Measurements from ENCODE around the gene POLR2E. TPM values are rescaled to one million over a fixed set of nuclear protein-coding genes. Genes with fewer than 3 reads are reported as not detected.

The POLR2E gene
- total RNA-seq, 1 donor from 2014 or later = 137 TPM

DNA sequence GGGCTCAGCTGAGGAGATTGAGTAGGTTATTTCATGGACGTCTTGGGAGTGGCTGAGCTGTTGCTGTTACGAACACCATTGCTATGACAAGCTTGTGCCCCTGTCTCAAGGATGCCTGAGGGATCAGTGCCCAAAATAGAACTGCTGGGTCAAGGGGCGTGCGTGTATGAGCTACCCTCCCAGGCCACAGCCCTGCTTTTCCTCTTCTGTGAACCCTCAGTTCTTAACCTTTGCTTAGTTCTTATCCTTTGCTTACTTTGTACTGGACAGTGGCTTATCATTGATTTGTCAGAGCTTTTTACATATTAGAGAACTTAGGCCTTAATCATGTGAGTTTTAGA is 19.2 kb downstream of the POLR2E start:
- peaks cover 14% of the 10 kb centered on the region for H3K27me3 Mint-ChIP-seq (ENCODE audit: low read depth)
- H3K27ac Mint-ChIP-seq = no peak overlapping the region
- DNase-seq (ENCODE audit: low spot score in 2 of 2, unreplicated experiment in 2 of 2) = no peak
- H3K9me3 Mint-ChIP-seq = no peaks in the 10 kb centered on the region
- H3K4me3 Mint-ChIP-seq = no peak overlapping the region
- H3K4me1 Mint-ChIP-seq = peaks cover 5% of the 10 kb centered on the region
- TF ChIP-seq, protein P1, sequence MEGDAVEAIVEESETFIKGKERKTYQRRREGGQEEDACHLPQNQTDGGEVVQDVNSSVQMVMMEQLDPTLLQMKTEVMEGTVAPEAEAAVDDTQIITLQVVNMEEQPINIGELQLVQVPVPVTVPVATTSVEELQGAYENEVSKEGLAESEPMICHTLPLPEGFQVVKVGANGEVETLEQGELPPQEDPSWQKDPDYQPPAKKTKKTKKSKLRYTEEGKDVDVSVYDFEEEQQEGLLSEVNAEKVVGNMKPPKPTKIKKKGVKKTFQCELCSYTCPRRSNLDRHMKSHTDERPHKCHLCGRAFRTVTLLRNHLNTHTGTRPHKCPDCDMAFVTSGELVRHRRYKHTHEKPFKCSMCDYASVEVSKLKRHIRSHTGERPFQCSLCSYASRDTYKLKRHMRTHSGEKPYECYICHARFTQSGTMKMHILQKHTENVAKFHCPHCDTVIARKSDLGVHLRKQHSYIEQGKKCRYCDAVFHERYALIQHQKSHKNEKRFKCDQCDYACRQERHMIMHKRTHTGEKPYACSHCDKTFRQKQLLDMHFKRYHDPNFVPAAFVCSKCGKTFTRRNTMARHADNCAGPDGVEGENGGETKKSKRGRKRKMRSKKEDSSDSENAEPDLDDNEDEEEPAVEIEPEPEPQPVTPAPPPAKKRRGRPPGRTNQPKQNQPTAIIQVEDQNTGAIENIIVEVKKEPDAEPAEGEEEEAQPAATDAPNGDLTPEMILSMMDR (IDR thresholded peaks at IDR 0.05; ENCODE audit: unreplicated experiment) = no peak
- no peaks in the 10 kb centered on the region for H3K36me3 Mint-ChIP-seq

DNA sequence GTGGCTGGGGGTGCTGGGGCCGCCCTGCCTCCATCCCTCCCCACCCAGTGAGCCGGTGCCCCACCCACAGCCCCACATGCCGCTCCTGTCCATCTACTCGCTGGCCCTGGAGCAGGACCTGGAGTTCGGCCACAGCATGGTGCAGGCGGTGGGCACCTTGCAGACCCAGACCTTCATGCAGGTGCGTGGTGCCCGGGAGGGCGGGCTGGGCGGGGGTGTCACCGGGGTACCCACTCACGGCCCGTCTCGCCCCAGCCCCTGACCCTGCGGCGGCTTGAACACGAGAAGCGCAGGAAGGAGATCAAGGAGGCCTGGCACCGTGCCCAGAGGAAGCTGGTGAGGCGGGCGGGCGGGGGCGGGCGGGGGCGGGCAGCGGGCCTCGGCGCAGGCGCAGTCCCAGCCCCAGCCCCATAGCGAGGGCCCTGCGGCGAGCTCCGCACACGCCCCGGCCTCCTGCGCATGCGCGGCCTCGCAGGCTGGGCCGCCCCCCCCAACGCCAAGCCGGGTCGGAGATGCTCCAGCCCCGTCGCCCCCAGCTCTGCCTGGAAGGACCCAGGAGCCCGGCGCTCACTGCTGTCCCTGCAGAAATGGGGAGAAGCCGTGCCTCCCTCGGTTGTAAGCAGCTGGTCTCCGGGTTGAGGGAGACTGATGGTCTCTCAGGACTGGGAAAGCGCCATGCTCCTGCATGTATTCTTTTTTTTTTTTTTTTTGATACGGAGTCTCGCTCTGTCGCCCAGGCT is 20.5 kb downstream of the POLR2E start:
- Mint-ChIP-seq H3K27ac (no peak overlapping the region), H3K9me3 (no peaks in the 10 kb centered on the region), H3K4me1 (peaks cover 5% of the 10 kb centered on the region), H3K27me3 (ENCODE audit: low read depth) (peaks cover 26% of the 10 kb centered on the region), H3K36me3 (no peaks in the 10 kb centered on the region), H3K4me3 (no peak overlapping the region)
- TF ChIP-seq, protein P1 (IDR thresholded peaks at IDR 0.05; ENCODE audit: unreplicated experiment) = no peak
- no peak for DNase-seq (ENCODE audit: low spot score in 2 of 2, unreplicated experiment in 2 of 2)

DNA sequence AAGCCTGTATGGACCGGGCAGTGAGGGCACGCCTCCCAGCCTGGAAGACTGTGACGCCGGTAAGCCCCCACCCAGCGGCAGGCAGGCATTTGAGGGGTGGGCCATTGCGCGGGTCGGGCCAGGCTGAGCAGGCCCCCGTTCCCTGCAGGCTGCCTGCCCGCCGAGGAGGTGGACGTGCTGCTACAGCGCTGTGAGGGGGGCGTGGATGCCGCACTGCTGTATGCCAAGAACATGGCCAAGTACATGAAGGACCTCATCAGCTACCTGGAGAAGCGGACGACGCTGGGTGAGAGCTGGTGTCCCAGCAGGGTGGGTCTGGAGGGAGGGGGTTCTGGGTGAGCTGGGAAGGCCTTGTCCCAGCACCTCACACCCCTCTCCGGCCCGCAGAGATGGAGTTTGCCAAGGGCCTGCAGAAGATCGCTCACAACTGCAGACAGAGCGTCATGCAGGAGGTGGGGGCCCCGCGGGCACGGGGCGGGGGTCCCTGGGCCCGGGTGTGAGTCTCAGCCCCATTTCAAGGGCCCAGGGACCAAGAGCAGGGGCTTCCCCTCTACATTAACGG is 21.1 kb downstream of the POLR2E start:
- TF ChIP-seq, protein P1 (IDR thresholded peaks at IDR 0.05; ENCODE audit: unreplicated experiment) = no peak
- H3K9me3 Mint-ChIP-seq = no peaks in the 10 kb centered on the region
- H3K36me3 Mint-ChIP-seq = no peaks in the 10 kb centered on the region
- peaks cover 5% of the 10 kb centered on the region for H3K4me1 Mint-ChIP-seq
- H3K27ac Mint-ChIP-seq = no peak overlapping the region
- H3K27me3 Mint-ChIP-seq (ENCODE audit: low read depth) = peaks cover 32% of the 10 kb centered on the region
- no peak overlapping the region for H3K4me3 Mint-ChIP-seq
- no peak for DNase-seq (ENCODE audit: low spot score in 2 of 2, unreplicated experiment in 2 of 2)

DNA sequence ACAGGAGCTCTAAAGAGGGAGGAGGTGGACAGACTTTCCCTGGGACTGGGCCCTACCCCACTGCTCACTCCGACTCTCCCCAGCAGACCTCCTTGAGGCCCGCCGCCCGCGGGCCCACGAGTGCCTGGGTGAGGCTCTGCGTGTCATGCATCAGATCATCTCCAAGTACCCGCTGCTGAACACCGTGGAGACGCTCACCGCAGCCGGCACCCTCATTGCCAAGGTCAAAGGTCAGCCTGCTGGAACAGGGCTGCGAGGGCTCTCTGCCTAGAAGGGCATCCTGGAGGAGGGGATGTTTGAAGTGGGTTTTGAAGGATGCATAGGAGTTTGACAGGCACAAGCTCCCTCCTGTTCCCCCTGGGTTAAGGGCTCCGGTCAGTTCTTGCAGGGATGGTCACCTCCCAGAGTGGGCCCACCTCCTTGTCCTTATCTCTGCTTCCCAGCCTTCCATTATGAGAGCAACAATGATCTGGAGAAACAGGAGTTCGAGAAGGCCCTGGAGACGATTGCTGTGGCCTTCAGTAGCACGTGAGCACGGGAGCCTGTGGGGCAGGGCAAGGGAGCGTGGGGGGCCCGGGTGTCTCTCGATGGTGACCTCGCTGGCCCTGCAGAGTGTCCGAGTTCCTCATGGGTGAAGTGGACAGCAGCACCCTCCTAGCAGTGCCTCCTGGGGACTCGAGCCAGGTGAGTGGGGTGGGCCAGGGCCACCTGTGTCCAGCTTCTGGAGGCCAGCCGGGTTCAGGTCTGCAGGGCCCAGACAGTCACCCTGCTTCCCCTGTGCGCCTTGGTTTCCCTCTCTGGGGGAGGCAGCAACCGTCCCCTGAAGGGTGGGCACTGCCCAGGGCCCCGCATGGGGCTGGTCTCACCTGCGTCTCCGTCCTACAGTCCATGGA is 21.9 kb downstream of the POLR2E start:
- DNase-seq (ENCODE audit: low spot score in 2 of 2, unreplicated experiment in 2 of 2) = no peak
- TF ChIP-seq, protein P1 (IDR thresholded peaks at IDR 0.05; ENCODE audit: unreplicated experiment) = no peak
- Mint-ChIP-seq H3K4me1 (peaks cover 5% of the 10 kb centered on the region), H3K9me3 (no peaks in the 10 kb centered on the region), H3K27me3 (ENCODE audit: low read depth) (peaks cover 38% of the 10 kb centered on the region), H3K36me3 (no peaks in the 10 kb centered on the region), H3K27ac (no peak overlapping the region), H3K4me3 (no peak overlapping the region)

DNA sequence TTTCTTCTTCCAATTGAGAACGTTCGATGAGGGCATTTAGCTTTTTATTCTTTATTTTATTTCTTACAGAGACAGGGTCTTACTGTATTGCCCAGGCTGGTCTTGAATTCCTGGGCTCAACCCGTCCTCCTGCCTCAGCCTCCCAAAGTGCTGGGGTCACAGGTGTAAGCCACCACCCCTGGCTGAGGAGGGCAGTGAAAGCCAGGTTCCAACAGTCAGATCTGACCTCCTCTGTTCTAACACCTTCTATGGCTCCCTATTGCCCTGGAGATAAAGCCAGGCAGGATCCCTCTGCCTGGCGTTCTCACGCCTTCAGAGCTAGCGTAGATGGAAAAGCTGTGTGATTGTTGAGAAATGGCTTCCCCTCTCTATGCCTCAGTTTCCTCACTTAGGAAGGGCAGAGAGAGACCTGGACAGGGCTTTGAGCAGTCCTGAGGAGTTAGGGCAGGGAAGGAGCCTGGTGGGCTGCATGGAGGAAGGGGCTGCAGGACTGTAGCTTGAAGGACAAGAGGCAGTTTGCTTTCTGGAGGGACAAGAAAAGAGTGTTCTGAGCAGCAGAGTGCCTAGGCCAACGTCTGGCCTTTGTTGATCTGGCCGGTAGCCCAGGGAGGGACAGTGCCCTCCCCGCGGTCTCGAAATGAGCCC is 22.7 kb downstream of the POLR2E start:
- Mint-ChIP-seq H3K36me3 (no peaks in the 10 kb centered on the region), H3K27me3 (ENCODE audit: low read depth) (peaks cover 41% of the 10 kb centered on the region), H3K27ac (no peak overlapping the region), H3K9me3 (no peaks in the 10 kb centered on the region), H3K4me1 (peaks cover 5% of the 10 kb centered on the region), H3K4me3 (no peak overlapping the region)
- TF ChIP-seq, protein P1 (IDR thresholded peaks at IDR 0.05; ENCODE audit: unreplicated experiment) = no peak
- DNase-seq (ENCODE audit: low spot score in 2 of 2, unreplicated experiment in 2 of 2) = no peak

Data from mesothelial cell of epicardium (in vitro differentiated cells).